Tibial artery (tissue), 4 donors: ENCODE measurements around the gene IL21R.
A peak's percentile ranks its signal among the peaks of the same experiment; 100 is the strongest.

ENCODE experiments used
- DNase-seq, 2 donors: peaks; one replicate each; pipeline ENCODE4 v3.0.0-alpha.2; 2019
- H3K27ac ChIP-seq, 2 donors: fragments of 200-600 bp; sonication (generic) in 1 of 2; 1 replicate in 1 of 2; 2 replicates in 1 of 2; pipeline ENCODE4 v1.5.1; 2018 to 2019; ENCODE audit warnings: mild to moderate bottlenecking in 1 of 2
- H3K27me3 ChIP-seq, 2 donors: fragments of 200-600 bp; sonication (generic) in 1 of 2; one replicate each; pipeline versions ENCODE4 v1.5.1 to v1.6.0; 2016 to 2019
- H3K36me3 ChIP-seq, 3 donors: fragments of 200-600 bp; sonication (generic) in 2 of 3; one replicate each; pipeline ENCODE4 v1.5.1; 2016 to 2019; ENCODE audit warnings: mild to moderate bottlenecking in 2 of 3
- H3K4me1 ChIP-seq, 4 donors: fragments of 200-600 bp; sonication (generic) in 2 of 4; 1 replicate in 3 of 4; 2 replicates in 1 of 4; pipeline ENCODE4 v1.5.1; 2016 to 2019
- H3K4me3 ChIP-seq, 2 donors: fragments of 200-600 bp; sonication (generic) in 1 of 2; 1 replicate in 1 of 2; 2 replicates in 1 of 2; pipeline ENCODE4 v1.5.1; 2018 to 2019; ENCODE audit warnings: mild to moderate bottlenecking in 2 of 2
- H3K9me3 ChIP-seq, 3 donors: fragments of 200-600 bp; sonication (generic) in 1 of 3; one replicate each; pipeline ENCODE4 v1.5.1; 2016 to 2019
- intact Hi-C: fragments of 100-400 bp; cut with DNase I; formaldehyde crosslinking; loops from one replicate; pipeline ENCODE4 v1.15.0; 2023; ENCODE audit warnings: low total_unique reads
- TF ChIP-seq, protein P1 (sequence below), 2 experiments: fragments of 200-600 bp in 1 of 2; fragments of 450-650 bp in 1 of 2; IDR thresholded peaks; one replicate each; pipeline ENCODE4 v1.5.1; 2017 to 2019; ENCODE audit warnings: antibody characterized with exemption in 2 of 2, mild to moderate bottlenecking in 1 of 2, moderate library complexity in 1 of 2

The IL21R gene

DNA sequence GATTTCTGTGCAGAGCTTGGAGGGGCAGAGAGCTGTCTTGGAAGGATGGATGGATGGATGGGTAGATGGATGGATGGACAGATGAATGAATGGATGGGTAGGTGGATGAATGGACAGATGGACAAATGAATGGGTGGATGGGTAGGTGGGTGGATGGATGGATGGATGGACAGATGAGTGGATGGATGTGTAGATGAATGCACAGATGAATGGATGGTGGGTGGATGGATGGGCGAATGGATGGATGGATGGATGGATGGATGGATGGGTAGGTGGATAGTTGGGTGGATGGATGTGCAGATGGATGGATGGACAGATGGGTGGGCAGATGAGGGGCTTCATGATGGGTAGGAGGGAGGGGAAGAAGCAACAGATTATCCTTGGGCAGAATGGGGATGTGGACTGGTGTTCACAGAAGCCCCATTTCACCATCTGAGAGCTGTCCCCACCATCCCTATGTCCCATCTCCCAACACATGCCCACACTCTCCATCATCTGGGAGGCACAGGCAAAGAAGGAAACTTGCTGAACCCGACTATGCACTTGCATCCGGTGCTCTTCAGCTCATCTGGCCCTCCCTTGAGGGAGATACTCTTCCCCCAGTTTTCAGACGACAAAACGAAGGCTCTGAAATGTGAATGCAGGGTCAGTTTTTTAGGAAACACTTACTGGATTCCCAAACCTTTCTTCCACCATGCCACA, 57.2 kb downstream of the IL21R start:
- no peaks in the 10 kb centered on the region for H3K27me3 ChIP-seq
- no peaks in the 10 kb centered on the region for H3K4me1 ChIP-seq
- no peak overlapping the region for H3K27ac ChIP-seq
- DNase-seq = no peak
- H3K9me3 ChIP-seq = no peaks in the 10 kb centered on the region
- H3K36me3 ChIP-seq = peaks cover 17 to 57% (median 36%) of the 10 kb centered on the region in 3 donors
- no peak overlapping the region for H3K4me3 ChIP-seq
- intact Hi-C loops = loop anchor here (5.0 to 10.0 kb wide), 2 partner anchors 84 to 277 kb away; no protein-coding TSS in a partner anchor
- TF ChIP-seq, protein P1, sequence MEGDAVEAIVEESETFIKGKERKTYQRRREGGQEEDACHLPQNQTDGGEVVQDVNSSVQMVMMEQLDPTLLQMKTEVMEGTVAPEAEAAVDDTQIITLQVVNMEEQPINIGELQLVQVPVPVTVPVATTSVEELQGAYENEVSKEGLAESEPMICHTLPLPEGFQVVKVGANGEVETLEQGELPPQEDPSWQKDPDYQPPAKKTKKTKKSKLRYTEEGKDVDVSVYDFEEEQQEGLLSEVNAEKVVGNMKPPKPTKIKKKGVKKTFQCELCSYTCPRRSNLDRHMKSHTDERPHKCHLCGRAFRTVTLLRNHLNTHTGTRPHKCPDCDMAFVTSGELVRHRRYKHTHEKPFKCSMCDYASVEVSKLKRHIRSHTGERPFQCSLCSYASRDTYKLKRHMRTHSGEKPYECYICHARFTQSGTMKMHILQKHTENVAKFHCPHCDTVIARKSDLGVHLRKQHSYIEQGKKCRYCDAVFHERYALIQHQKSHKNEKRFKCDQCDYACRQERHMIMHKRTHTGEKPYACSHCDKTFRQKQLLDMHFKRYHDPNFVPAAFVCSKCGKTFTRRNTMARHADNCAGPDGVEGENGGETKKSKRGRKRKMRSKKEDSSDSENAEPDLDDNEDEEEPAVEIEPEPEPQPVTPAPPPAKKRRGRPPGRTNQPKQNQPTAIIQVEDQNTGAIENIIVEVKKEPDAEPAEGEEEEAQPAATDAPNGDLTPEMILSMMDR (IDR thresholded peaks at IDR 0.05) = no peak

DNA sequence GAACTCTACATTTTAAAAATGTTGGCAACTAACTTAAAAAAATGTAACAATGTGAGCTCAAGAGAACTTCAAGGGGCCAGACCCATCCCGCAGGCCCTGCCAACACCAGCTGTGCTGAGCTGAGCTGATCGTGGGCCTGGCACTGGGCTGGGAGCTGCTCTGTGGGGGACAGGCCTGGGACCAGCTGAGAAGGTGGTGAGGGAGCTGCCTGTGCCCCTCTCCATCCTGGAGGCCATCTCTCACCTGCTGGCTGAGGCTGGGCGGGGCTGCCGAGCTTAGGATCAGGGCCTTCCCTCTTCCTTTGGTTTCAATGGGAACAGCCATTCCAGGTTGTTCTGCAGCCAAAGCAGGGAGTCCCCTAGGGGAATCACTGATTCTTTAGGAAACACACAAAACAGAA, 58.2 kb downstream of the IL21R start:
- no peaks in the 10 kb centered on the region for H3K4me1 ChIP-seq
- intact Hi-C loops = no loop called here

DNA sequence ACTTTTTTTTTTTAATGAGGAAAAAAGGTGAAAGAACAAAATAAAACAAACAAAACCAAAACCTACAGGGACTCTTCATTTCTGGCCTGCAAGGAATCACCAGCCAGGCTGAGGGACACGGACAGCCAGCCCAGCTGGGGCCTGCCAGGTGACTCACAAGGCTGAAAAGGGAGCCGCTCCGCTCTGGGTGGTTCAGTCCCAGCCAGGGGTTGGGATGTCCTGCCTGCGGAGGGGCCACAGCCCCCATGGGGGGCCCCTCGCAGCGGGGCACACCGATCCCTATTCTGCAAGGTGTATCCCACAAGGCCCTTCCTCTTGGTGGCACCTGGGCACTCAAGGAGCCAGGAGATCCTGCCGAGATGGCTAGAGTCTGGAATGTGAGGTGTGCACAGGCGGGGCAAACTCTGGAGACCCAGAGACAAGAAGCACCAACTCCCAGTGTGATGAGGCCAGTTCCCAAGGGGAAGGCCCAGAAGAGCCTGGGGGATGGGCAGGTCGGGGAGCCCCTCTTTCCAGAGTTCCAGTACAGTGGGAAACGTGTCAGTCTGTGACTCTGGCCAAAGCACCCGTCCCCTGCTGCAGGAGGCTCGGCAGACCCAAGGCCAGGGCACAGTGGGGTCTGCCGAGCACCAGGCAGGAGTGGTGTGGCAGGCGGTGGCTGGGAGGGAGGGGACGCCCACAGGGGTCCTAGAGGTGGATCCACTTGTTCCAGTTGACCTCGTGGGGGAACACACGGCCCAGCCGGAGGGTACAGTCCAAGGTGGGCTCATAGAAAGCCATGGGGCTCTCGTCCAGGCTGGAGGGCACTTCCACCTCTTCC, 58.9 kb downstream of the IL21R start:
- H3K36me3 ChIP-seq = peaks cover 34 to 75% (median 54%) of the 10 kb centered on the region in 3 donors
- intact Hi-C loops = no loop called here
- no peak for DNase-seq

More for the DNA sequence above, 58.2 kb downstream of the IL21R start:
- no peak overlapping the region for H3K27ac ChIP-seq
- H3K4me3 ChIP-seq = no peak overlapping the region
- peaks cover 28 to 68% (median 47%) of the 10 kb centered on the region in 3 donors for H3K36me3 ChIP-seq
- H3K9me3 ChIP-seq = no peaks in the 10 kb centered on the region
- TF ChIP-seq, protein P1 (IDR thresholded peaks at IDR 0.05) = no peak
- DNase-seq = no peak
- H3K27me3 ChIP-seq = no peaks in the 10 kb centered on the region

DNA sequence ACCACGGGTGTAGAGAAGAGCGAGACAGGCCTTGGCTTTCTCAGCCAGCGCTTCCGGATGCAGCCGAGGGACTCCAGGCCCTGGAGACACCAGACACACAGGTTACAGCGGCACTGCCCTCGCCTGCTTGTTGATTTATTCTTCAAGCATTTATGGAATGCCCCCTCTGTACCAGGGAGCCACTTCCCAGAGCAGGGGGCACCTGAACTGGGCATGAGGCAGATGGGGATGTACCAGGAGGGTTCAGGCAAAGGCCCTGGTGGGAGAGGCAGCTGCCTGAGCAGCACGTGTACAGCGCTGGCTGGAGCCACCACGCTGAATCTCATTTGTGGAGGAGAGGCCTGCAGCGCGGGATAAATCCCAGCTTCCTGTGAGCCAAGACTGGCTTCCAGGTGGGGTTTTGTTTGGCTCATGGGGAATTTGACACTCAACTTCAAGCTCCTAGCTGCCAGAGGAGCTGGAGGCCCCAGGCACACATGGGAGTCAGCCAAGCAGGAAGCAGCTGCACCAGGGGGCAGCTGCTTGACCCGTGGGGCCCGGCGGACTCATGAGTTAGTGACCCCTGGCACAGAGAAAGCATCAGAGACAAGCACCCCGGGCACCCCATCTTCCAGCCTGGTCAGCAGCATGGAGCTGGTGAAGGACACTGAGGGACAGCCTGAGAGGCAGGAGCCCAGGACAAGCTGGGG, 59.7 kb downstream of the IL21R start:
- DNase-seq = no peak
- TF ChIP-seq, protein P1 (IDR thresholded peaks at IDR 0.05) = no peak
- no peak overlapping the region for H3K27ac ChIP-seq
- intact Hi-C loops = no loop called here
- H3K4me1 ChIP-seq = no peaks in the 10 kb centered on the region
- H3K9me3 ChIP-seq = no peaks in the 10 kb centered on the region
- no peaks in the 10 kb centered on the region for H3K27me3 ChIP-seq
- H3K36me3 ChIP-seq = peaks cover 40 to 81% (median 61%) of the 10 kb centered on the region in 3 donors
- no peak overlapping the region for H3K4me3 ChIP-seq

More for the DNA sequence above, 58.9 kb downstream of the IL21R start:
- Histone ChIP-seq H3K4me3 (no peak overlapping the region), H3K27me3 (no peaks in the 10 kb centered on the region), H3K4me1 (no peaks in the 10 kb centered on the region), H3K9me3 (no peaks in the 10 kb centered on the region), H3K27ac (peak overlapping the region in 1 of 2 donors; percentile 22)
- TF ChIP-seq, protein P1 (IDR thresholded peaks at IDR 0.05) = no peak

DNA sequence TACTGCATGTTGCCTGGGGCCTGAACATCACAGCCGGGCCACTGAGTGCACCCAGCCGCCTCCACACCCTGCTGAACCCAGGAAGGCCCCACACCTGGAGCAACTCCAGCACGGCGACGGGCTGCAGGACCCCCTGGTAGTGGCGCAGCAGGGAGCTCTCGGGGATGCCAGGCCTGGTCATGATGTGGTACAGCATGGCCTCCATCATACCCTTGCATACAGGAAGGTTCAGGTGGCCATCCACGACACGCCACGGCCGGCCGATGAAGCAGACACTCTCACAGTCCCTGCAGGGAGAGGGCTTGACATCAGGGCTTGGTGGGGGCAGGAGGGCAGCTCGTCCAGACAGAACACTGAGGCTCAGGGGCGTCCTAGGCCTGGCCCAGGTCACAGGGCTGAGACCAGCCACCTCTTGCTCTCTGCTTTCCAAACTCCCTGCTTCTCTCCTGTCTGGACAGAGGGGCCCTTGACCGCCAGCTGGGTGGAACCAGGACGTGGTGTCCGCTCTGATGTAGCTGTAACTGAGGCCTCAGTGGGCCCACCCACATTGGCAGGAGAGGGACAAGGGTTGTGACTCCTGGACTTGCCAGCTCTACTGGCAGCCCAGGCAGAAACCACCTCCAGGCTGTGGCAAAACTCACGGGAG, 60.3 kb downstream of the IL21R start:
- intact Hi-C loops = no loop called here
- Histone ChIP-seq H3K9me3 (no peaks in the 10 kb centered on the region), H3K27ac (no peak overlapping the region), H3K27me3 (no peaks in the 10 kb centered on the region), H3K4me1 (no peaks in the 10 kb centered on the region), H3K36me3 (peaks cover 45 to 88% (median 68%) of the 10 kb centered on the region in 3 donors), H3K4me3 (no peak overlapping the region)
- DNase-seq = no peak
- TF ChIP-seq, protein P1 (IDR thresholded peaks at IDR 0.05) = no peak
